Lower lobe of right lung (tissue), 2 donors: Measurements from ENCODE around the gene ADGRG6. TPM values are rescaled to one million over a fixed set of nuclear protein-coding genes. Genes with fewer than 3 reads are reported as not detected.
"Not testable (repeated sequence)": the region's sequence is repeated elsewhere in the genome, so short reads cannot be mapped to it uniquely, and the experiment has no call there.

ENCODE experiments used
- ATAC-seq, 2 donors: fragments of 200-7000 bp; cut with Tn5 transposase; one replicate each; pipeline ENCODE4 v1.9.1; 2020 to 2022; ENCODE audit warnings: mild to moderate bottlenecking in 2 of 2, moderate library complexity in 2 of 2
- DNase-seq: peaks from one replicate; pipeline ENCODE4 v3.0.0-alpha.2; 2020
- H3K27ac ChIP-seq: fragments of 200-600 bp; one replicate; pipeline ENCODE4 v1.8.0; 2022
- H3K27me3 ChIP-seq: fragments of 200-600 bp; one replicate; pipeline ENCODE4 v1.8.0; 2022; ENCODE audit warnings: low read depth
- H3K36me3 ChIP-seq: fragments of 200-600 bp; one replicate; pipeline ENCODE4 v1.8.0; 2022; ENCODE audit warnings: mild to moderate bottlenecking
- H3K4me1 ChIP-seq: fragments of 200-600 bp; one replicate; pipeline ENCODE4 v1.8.0; 2022
- H3K4me3 ChIP-seq: fragments of 200-600 bp; one replicate; pipeline ENCODE4 v1.8.0; 2022; ENCODE audit warnings: mild to moderate bottlenecking
- H3K9me3 ChIP-seq: fragments of 200-600 bp; one replicate; pipeline ENCODE4 v1.8.0; 2022
- CTCF ChIP-seq: fragments of 200-600 bp; IDR thresholded peaks from one replicate; pipeline ENCODE4 v1.8.0; 2022; ENCODE audit warnings: antibody characterized with exemption, mild to moderate bottlenecking
- intact Hi-C: fragments of 100-400 bp; cut with DNase I; formaldehyde crosslinking; loops from one replicate; pipeline ENCODE4 v1.11.0; 2022
- total RNA-seq: library from RNA; stranded (reverse); fragmentation: NEBNext Ultra II Directional; extraction: Animal tissue kit (Norgen Biotek cat#: 25700); gene quantifications from one replicate; pipeline ENCODE4 v1.2.1, GENCODE V29; 2021
- donor health status: DM: no; HTN: yes; CAD: no; lungs with severe emphysema.

ADGRG6 gene
- total RNA-seq, 1 donor from 2014 or later, result 35.7 TPM

GRCh38 chr6:142420802-142421201 is 119.0 kb downstream of the ADGRG6 start:
- ATAC-seq (no peak), DNase-seq (no peak)
- intact Hi-C loops, result no loop called here
- H3K4me3 ChIP-seq, result no peak overlapping the region
- no peak overlapping the region for H3K27ac ChIP-seq
- peaks cover 8% of the 10 kb centered on the region for H3K36me3 ChIP-seq
- no peaks in the 10 kb centered on the region for H3K4me1 ChIP-seq
- H3K27me3 ChIP-seq, result no peaks in the 10 kb centered on the region
- H3K9me3 ChIP-seq, result no peaks in the 10 kb centered on the region
- no peak for TF ChIP-seq CTCF

GRCh38 chr6:142421285-142422117 is 119.7 kb downstream of the ADGRG6 start:
- H3K4me3 ChIP-seq, result no peak overlapping the region
- no peak overlapping the region for H3K27ac ChIP-seq
- ATAC-seq, result no peak
- H3K36me3 ChIP-seq, result peaks cover 4% of the 10 kb centered on the region
- H3K4me1 ChIP-seq, result no peaks in the 10 kb centered on the region
- no peaks in the 10 kb centered on the region for H3K9me3 ChIP-seq
- intact Hi-C loops, result no loop called here
- no peaks in the 10 kb centered on the region for H3K27me3 ChIP-seq
- TF ChIP-seq CTCF, result no peak
- no peak for DNase-seq

GRCh38 chr6:142426444-142427132 is 124.8 kb downstream of the ADGRG6 start:
- ATAC-seq, H3K27me3 ChIP-seq, DNase-seq, intact Hi-C loops, H3K9me3 ChIP-seq, H3K4me3 ChIP-seq, H3K27ac ChIP-seq, H3K36me3 ChIP-seq, H3K4me1 ChIP-seq: not testable (repeated sequence)

- ATAC-seq, H3K9me3 ChIP-seq, DNase-seq, H3K4me3 ChIP-seq, intact Hi-C loops, H3K36me3 ChIP-seq, H3K4me1 ChIP-seq, H3K27ac ChIP-seq, H3K27me3 ChIP-seq: not testable (repeated sequence)
Observed at GRCh38 chr6:142428468-142428867, 126.7 kb downstream of the ADGRG6 start.

- no peak for ATAC-seq
- TF ChIP-seq CTCF, result no peak
- intact Hi-C loops, result no loop called here
Observed at GRCh38 chr6:142429195-142429594, 127.4 kb downstream of the ADGRG6 start.

GRCh38 chr6:142433419-142433818 is 131.6 kb downstream of the ADGRG6 start:
- no peak for TF ChIP-seq CTCF
- Histone ChIP-seq H3K4me1 (no peaks in the 10 kb centered on the region), H3K9me3 (no peaks in the 10 kb centered on the region), H3K27me3 (no peaks in the 10 kb centered on the region), H3K36me3 (no peaks in the 10 kb centered on the region), H3K4me3 (no peak overlapping the region), H3K27ac (no peak overlapping the region)
- intact Hi-C loops, result no loop called here
- ATAC-seq (no peak), DNase-seq (no peak)

More at GRCh38 chr6:142429195-142429594, 127.4 kb downstream of the ADGRG6 start:
- H3K27me3 ChIP-seq, result no peaks in the 10 kb centered on the region
- H3K36me3 ChIP-seq, result no peaks in the 10 kb centered on the region
- no peaks in the 10 kb centered on the region for H3K4me1 ChIP-seq
- DNase-seq, result no peak
- H3K4me3 ChIP-seq, result no peak overlapping the region
- H3K9me3 ChIP-seq, result no peaks in the 10 kb centered on the region
- H3K27ac ChIP-seq, result no peak overlapping the region
